Esophagus (tissue), 2 donors: Measurements from ENCODE around the gene PRKN. TPM values are rescaled to one million over a fixed set of nuclear protein-coding genes. Genes with fewer than 3 reads are reported as not detected.

Experiments used
- H3K27ac ChIP-seq, 2 donors: one replicate each; pipeline ENCODE4 v1.5.1; 2013; ENCODE audit warnings: low read depth in 2 of 2, mild to moderate bottlenecking in 2 of 2, inconsistent platforms in 1 of 2, low read length in 1 of 2, moderate library complexity in 1 of 2
- H3K27me3 ChIP-seq, 2 donors: one replicate each; pipeline ENCODE4 v1.6.1; 2013; ENCODE audit warnings: low read length in 2 of 2, control low read depth in 1 of 2, mild to moderate bottlenecking in 1 of 2; ENCODE audit not compliant: insufficient read depth in 2 of 2, control insufficient read depth in 1 of 2
- H3K36me3 ChIP-seq, 2 donors: one replicate each; pipeline ENCODE4 v1.6.1; 2013; ENCODE audit warnings: low read length in 1 of 2; ENCODE audit not compliant: control insufficient read depth in 2 of 2, insufficient read depth in 2 of 2
- H3K4me1 ChIP-seq, 2 donors: one replicate each; pipeline ENCODE4 v1.6.1; 2013; ENCODE audit warnings: low read length in 1 of 2; ENCODE audit not compliant: control insufficient read depth in 2 of 2, insufficient read depth in 2 of 2
- H3K4me3 ChIP-seq, 2 donors: one replicate each; pipeline ENCODE4 v1.5.1; 2013; ENCODE audit warnings: low read length in 2 of 2, mild to moderate bottlenecking in 2 of 2, low read depth in 1 of 2, moderate library complexity in 1 of 2
- H3K9me3 ChIP-seq, 2 donors: one replicate each; pipeline ENCODE4 v1.6.1; 2013; ENCODE audit warnings: mild to moderate bottlenecking in 2 of 2, low read depth in 1 of 2, low read length in 1 of 2, moderate library complexity in 1 of 2; ENCODE audit not compliant: control insufficient read depth in 2 of 2, insufficient read depth in 1 of 2
- WGBS, 2 donors: extraction: QIAGEN DNeasy Blood & Tissue Kit; methylation state at CpG; one replicate each; pipeline ENCODE4 v1.1.7; 2013; 5-methylcytosine and 5-hydroxymethylcytosine counted together
- polyA plus RNA-seq, 2 donors: library from polyadenylated mRNA; stranded (reverse); fragments of 200-250 nt; gene quantifications; one replicate each; pipeline ENCODE4 v1.2.3, GENCODE V29; 2013
- donor health status: healthy with polysubstance abuse.
- donor health status: Bipolar disorder and iron deficiency.

The PRKN gene
- polyA plus RNA-seq, 2 donors, result 0.28 to 0.45 TPM

GRCh38 chr6:161544801-161545480 is 1182.6 kb downstream of the PRKN start:
- Histone ChIP-seq H3K9me3 (no peaks in the 10 kb centered on the region), H3K4me3 (no peak overlapping the region), H3K27ac (no peak overlapping the region), H3K4me1 (peaks cover 0 to 2% of the 10 kb centered on the region in 2 donors), H3K27me3 (no peaks in the 10 kb centered on the region), H3K36me3 (no peaks in the 10 kb centered on the region)
- 84 to 87% methylated on average over 10 of the region's 10 CpGs for WGBS, 2 donors

DNA sequence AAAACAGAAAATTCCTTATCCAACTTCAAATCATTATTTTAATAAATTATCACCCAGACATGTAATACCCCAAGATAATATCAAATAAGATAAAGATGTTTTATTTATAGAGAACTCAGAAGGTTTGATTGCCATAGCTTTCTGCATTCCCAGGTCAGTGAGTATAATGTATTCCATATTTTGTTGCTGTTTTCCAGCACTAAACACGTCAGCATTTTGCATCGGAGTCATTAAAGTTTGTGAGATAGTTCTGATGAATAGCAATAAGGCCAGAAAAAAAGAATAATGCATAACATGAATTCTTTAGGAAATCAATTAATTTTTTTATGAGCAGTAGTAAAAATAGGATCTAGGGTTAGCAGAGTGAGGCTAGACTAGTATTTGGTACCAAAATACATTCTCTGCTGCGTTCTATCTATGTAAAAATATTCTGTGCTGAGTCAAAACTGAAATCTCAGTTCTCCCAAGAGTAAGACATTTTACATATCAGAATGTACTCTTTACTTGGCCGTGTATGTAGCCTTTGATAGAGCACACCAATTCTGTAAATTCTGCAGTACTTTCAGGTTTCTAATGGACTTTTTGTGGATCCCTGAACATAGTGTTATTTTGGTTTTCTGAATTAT is 1183.8 kb downstream of the PRKN start:
- no peaks in the 10 kb centered on the region for H3K36me3 ChIP-seq
- no peaks in the 10 kb centered on the region for H3K27me3 ChIP-seq
- H3K4me1 ChIP-seq, result peaks cover 0 to 2% of the 10 kb centered on the region in 2 donors
- no peak overlapping the region for H3K27ac ChIP-seq
- H3K4me3 ChIP-seq, result no peak overlapping the region
- H3K9me3 ChIP-seq, result no peaks in the 10 kb centered on the region
- 62 to 85% methylated on average over 4 of the region's 4 CpGs for WGBS, 2 donors

DNA sequence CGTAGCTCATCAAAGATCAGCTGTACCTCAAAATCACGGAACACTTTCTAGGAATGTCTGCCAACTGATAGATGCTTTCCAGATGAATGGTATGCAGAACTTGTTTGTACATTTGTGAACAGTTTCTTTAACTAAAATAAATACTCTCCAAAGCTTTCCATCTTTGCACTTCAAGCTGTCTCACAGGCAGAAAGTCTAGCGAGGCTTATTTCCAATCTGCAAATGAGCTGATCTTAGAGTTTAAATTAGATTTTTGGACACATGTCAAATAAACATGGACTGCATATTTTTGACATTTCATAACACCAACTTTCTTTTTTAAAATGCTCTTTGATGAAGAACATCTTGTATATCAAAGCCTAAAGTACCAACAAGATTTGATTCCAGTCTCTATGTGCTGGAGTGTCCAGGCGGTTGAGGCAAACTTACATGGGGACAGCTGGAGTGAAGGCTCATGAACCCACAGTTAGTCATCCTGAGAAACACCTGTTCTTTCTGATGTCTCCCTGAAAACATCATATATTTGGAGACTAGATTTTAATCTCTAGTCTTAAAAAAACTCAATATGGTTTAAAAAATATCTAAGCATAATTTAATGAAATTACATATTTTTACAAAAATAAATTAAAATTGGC is 1185.1 kb downstream of the PRKN start:
- Histone ChIP-seq H3K4me1 (no peaks in the 10 kb centered on the region), H3K27ac (no peak overlapping the region), H3K27me3 (no peaks in the 10 kb centered on the region), H3K36me3 (no peaks in the 10 kb centered on the region), H3K4me3 (no peak overlapping the region), H3K9me3 (no peaks in the 10 kb centered on the region)
- 45 to 51% methylated on average over 4 of the region's 4 CpGs for WGBS, 2 donors

- H3K27me3 ChIP-seq, result no peaks in the 10 kb centered on the region
- no peaks in the 10 kb centered on the region for H3K36me3 ChIP-seq
- H3K27ac ChIP-seq, result no peak overlapping the region
- no peak overlapping the region for H3K4me3 ChIP-seq
- H3K4me1 ChIP-seq, result no peaks in the 10 kb centered on the region
- 79 to 84% methylated on average over 1 of the region's 1 CpG for WGBS, 2 donors
- H3K9me3 ChIP-seq, result no peaks in the 10 kb centered on the region
These were observed 1187.0 kb downstream of the PRKN start for GRCh38 chr6:161540532-161540931.

- WGBS, 2 donors, result 65 to 71% methylated on average over 3 of the region's 3 CpGs
- H3K27ac ChIP-seq, result no peak overlapping the region
- H3K4me3 ChIP-seq, result no peak overlapping the region
- no peaks in the 10 kb centered on the region for H3K36me3 ChIP-seq
- H3K9me3 ChIP-seq, result no peaks in the 10 kb centered on the region
- no peaks in the 10 kb centered on the region for H3K27me3 ChIP-seq
- no peaks in the 10 kb centered on the region for H3K4me1 ChIP-seq
These were observed 1191.3 kb downstream of the PRKN start for GRCh38 chr6:161536224-161536630.

- H3K27me3 ChIP-seq, result no peaks in the 10 kb centered on the region
- H3K27ac ChIP-seq, result no peak overlapping the region
- H3K4me3 ChIP-seq, result no peak overlapping the region
- H3K36me3 ChIP-seq, result no peaks in the 10 kb centered on the region
- no peaks in the 10 kb centered on the region for H3K4me1 ChIP-seq
- H3K9me3 ChIP-seq, result no peaks in the 10 kb centered on the region
- WGBS, 2 donors, result 88 to 94% methylated on average over 13 of the region's 13 CpGs
These were observed 1193.2 kb downstream of the PRKN start for GRCh38 chr6:161534264-161534873.

GRCh38 chr6:161533266-161533665 is 1194.3 kb downstream of the PRKN start:
- no peaks in the 10 kb centered on the region for H3K4me1 ChIP-seq
- no peaks in the 10 kb centered on the region for H3K27me3 ChIP-seq
- H3K9me3 ChIP-seq, result no peaks in the 10 kb centered on the region
- no peak overlapping the region for H3K27ac ChIP-seq
- WGBS, 2 donors, result 85 to 87% methylated on average over 9 of the region's 9 CpGs
- no peaks in the 10 kb centered on the region for H3K36me3 ChIP-seq
- no peak overlapping the region for H3K4me3 ChIP-seq

DNA sequence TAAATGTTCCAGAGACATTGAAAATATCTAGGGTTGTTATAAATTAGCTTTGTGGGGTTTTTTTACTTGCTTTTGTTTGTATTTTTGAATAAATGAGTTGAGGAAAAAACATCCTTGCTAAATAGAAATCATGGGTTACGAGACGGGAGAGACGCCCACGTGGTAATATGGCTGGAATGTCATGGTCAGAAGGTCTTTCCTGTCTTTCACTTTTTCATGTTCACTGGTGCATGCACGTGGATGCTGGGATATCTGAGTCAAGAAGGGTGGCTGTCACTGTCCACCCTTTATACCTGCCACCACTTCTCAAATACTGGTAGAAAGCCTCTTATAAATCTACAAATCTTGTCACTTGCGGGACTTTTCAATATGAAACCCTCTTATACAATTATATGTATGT is 1195.0 kb downstream of the PRKN start:
- H3K27me3 ChIP-seq, result no peaks in the 10 kb centered on the region
- no peak overlapping the region for H3K4me3 ChIP-seq
- no peaks in the 10 kb centered on the region for H3K36me3 ChIP-seq
- no peak overlapping the region for H3K27ac ChIP-seq
- no peaks in the 10 kb centered on the region for H3K9me3 ChIP-seq
- H3K4me1 ChIP-seq, result no peaks in the 10 kb centered on the region
- WGBS, 2 donors, result 87% methylated on average over 6 of the region's 6 CpGs

GRCh38 chr6:161526794-161527193 is 1200.8 kb downstream of the PRKN start:
- no peaks in the 10 kb centered on the region for H3K36me3 ChIP-seq
- H3K9me3 ChIP-seq, result no peaks in the 10 kb centered on the region
- H3K27me3 ChIP-seq, result no peaks in the 10 kb centered on the region
- 92 to 94% methylated on average over 1 of the region's 1 CpG for WGBS, 2 donors
- H3K4me3 ChIP-seq, result no peak overlapping the region
- H3K4me1 ChIP-seq, result no peaks in the 10 kb centered on the region
- H3K27ac ChIP-seq, result no peak overlapping the region
